Heart right ventricle (tissue), 16 donors: Measurements from ENCODE around the gene CABLES2. TPM values are rescaled to one million over a fixed set of nuclear protein-coding genes. Genes with fewer than 3 reads are reported as not detected.

Experiments used
- ATAC-seq, 8 donors: fragments of 200-7000 bp; cut with Tn5 transposase; one replicate each; pipeline ENCODE4 v1.9.1; 2020; ENCODE audit warnings: mild to moderate bottlenecking in 8 of 8, moderate library complexity in 8 of 8, moderate number of reproducible peaks in 1 of 8
- DNase-seq, 2 donors: peaks; one replicate each; pipeline ENCODE4 v3.0.0-alpha.2; 2020
- H3K27ac ChIP-seq, 10 donors: fragments of 200-600 bp; sonication (generic) in 2 of 10; one replicate each; pipeline versions ENCODE4 v1.5.0 to v1.8.0; 2020 to 2022; ENCODE audit warnings: mild to moderate bottlenecking in 3 of 10
- H3K27me3 ChIP-seq, 7 donors: fragments of 200-600 bp; one replicate each; pipeline ENCODE4 v1.8.0; 2021 to 2022; ENCODE audit warnings: mild to moderate bottlenecking in 2 of 7
- H3K36me3 ChIP-seq, 9 donors: fragments of 200-600 bp; sonication (generic) in 1 of 9; one replicate each; pipeline versions ENCODE4 v1.5.0 to v1.8.0; 2020 to 2022; ENCODE audit warnings: mild to moderate bottlenecking in 2 of 9
- H3K4me1 ChIP-seq, 9 donors: fragments of 200-600 bp; sonication (generic) in 1 of 9; one replicate each; pipeline versions ENCODE4 v1.5.0 to v1.8.0; 2020 to 2022; ENCODE audit warnings: mild to moderate bottlenecking in 4 of 9
- H3K4me3 ChIP-seq, 10 donors: fragments of 200-600 bp; sonication (generic) in 2 of 10; one replicate each; pipeline versions ENCODE4 v1.5.0 to v1.8.0; 2020 to 2022; ENCODE audit warnings: mild to moderate bottlenecking in 7 of 10, moderate library complexity in 2 of 10
- H3K9me3 ChIP-seq, 11 donors: fragments of 200-600 bp in 10 of 11; sonication (generic) in 2 of 11; one replicate each; pipeline versions ENCODE4 v1.5.0 to v1.8.0; 2013 to 2022; ENCODE audit warnings: mild to moderate bottlenecking in 2 of 11, control low read depth in 1 of 11, moderate library complexity in 1 of 11
- CTCF ChIP-seq, 9 donors: fragments of 200-600 bp; sonication (generic) in 2 of 9; IDR thresholded peaks; one replicate each; pipeline versions ENCODE4 v1.5.0 to v1.8.0; 2021 to 2022; ENCODE audit warnings: antibody characterized with exemption in 9 of 9, mild to moderate bottlenecking in 5 of 9, moderate library complexity in 1 of 9
- WGBS, 2 donors: extraction: QIAGEN DNeasy Blood & Tissue Kit; methylation state at CpG; one replicate each; pipeline ENCODE4 v1.1.7; 2013; ENCODE audit warnings: inconsistent platforms in 1 of 2; 5-methylcytosine and 5-hydroxymethylcytosine counted together
- intact Hi-C, 10 donors: fragments of 100-400 bp; cut with DNase I; formaldehyde crosslinking; loops; one replicate each; pipeline versions ENCODE4 v1.11.1 to v1.14.2; 2022
- polyA plus RNA-seq, 2 donors: library from polyadenylated mRNA; stranded (reverse); fragments of 200-250 nt; gene quantifications; one replicate each; pipeline ENCODE4 v1.2.3, GENCODE V29; 2013
- total RNA-seq, 10 donors: library from RNA; stranded (reverse); fragmentation: NEBNext Ultra II Directional in 3 of 10; extraction: Animal tissue kit (Norgen Biotek cat#: 25700) in 3 of 10; gene quantifications; one replicate each; pipeline versions ENCODE4 v1.2.1 to v1.2.4, GENCODE V29; 2021 to 2023
- donor health status: Arrhythmogenic right ventricular cardiomyopathy.
- donor health status: ischemic (EF 13 %, LVEDD 7.1; RV severe dilation, severe dysfunction).
- donor health status: healthy with polysubstance abuse.
- donor health status: DM: no; HTN: yes; CAD: no.
- donor health status: DM: no; HTN: no; CAD: no.
- donor health status: ischemic (EF 25% LVEDD 6.9; RV normal size, moderate dysfunction).
- donor health status: ischemic (EF 25% LVEDD 5.7; RV mildly dilated, moderate dysfunction).
- donor health status: healthy.
- donor health status: DM: yes; HTN: yes; CAD: no.
- donor health status: Ischemic cardiomyopathy.
- donor health status: ischemic (EF 35%, LVEDD 5.7; RV mildly dilated, moderate dysfunction).
- donor health status: nonischemic (EF 11% LVEDD 7.7; RV severe dilation, severe dysfunction).
- donor health status: DM: yes; HTN: yes; CAD: no.
- donor health status: PGD.
- donor health status: ischemic (EF 29% LVEDD 5.4; RV normal size, mild dysfunction).
- donor health status: nonischemic (EF 23%, LVEDD 6.1; RV moderate dilation, normal function).

CABLES2 gene
- total and polyA plus RNA-seq, 12 donors, result 2.9 to 11.9 (median 7.8) TPM

GRCh38 chr20:62429455-62430310 lies 22.6 kb upstream of the CABLES2 start:
- Histone ChIP-seq H3K27me3 (peaks cover 0 to 24% (median 6%) of the 10 kb centered on the region in 7 donors), H3K27ac (no peak overlapping the region), H3K4me3 (no peak overlapping the region), H3K9me3 (no peaks in the 10 kb centered on the region), H3K4me1 (peaks cover 0 to 15% (median 3%) of the 10 kb centered on the region in 9 donors), H3K36me3 (no peaks in the 10 kb centered on the region)
- DNase-seq (no peak), ATAC-seq (no peak)
- TF ChIP-seq CTCF (IDR thresholded peaks at IDR 0.05), result no peak
- intact Hi-C loops, result loop anchor here in 2 of 10 donors (10.0 kb wide), 2 partner anchors 55 to 145 kb away; no protein-coding TSS in a partner anchor
- 81 to 89% methylated on average over 23 of the region's 23 CpGs for WGBS, 2 donors

- no peak overlapping the region for H3K4me3 ChIP-seq
- no peaks in the 10 kb centered on the region for H3K9me3 ChIP-seq
- H3K4me1 ChIP-seq, result peaks cover 0 to 5% (median 0%) of the 10 kb centered on the region in 9 donors
- no peak for ATAC-seq
- TF ChIP-seq CTCF (IDR thresholded peaks at IDR 0.05), result no peak
- peaks cover 0 to 34% (median 12%) of the 10 kb centered on the region in 7 donors for H3K27me3 ChIP-seq
- WGBS, 2 donors, result 53 to 60% methylated on average over 31 of the region's 31 CpGs
- intact Hi-C loops, result loop anchor here in 2 of 10 donors (10.0 kb wide), 2 partner anchors 56 to 146 kb away; no protein-coding TSS in a partner anchor
- no peaks in the 10 kb centered on the region for H3K36me3 ChIP-seq
- no peak overlapping the region for H3K27ac ChIP-seq
- no peak for DNase-seq
Observed at GRCh38 chr20:62428396-62429295, 21.6 kb upstream of the CABLES2 start.

- Histone ChIP-seq H3K27me3 (peaks cover 0 to 41% (median 18%) of the 10 kb centered on the region in 7 donors), H3K9me3 (no peaks in the 10 kb centered on the region), H3K36me3 (no peaks in the 10 kb centered on the region), H3K4me3 (no peak overlapping the region), H3K4me1 (no peaks in the 10 kb centered on the region), H3K27ac (no peak overlapping the region)
- DNase-seq (no peak), ATAC-seq (peak in 1 of 8 donors; percentile 6)
- WGBS, 2 donors, result 79 to 83% methylated on average over 10 of the region's 10 CpGs
- intact Hi-C loops, result loop anchor here in 2 of 10 donors (10.0 kb wide), 2 partner anchors 57 to 147 kb away; no protein-coding TSS in a partner anchor
- no peak for TF ChIP-seq CTCF (IDR thresholded peaks at IDR 0.05)
Observed at GRCh38 chr20:62428002-62428372, 20.9 kb upstream of the CABLES2 start.
